Measurements from ENCODE around the gene C21orf91.

C21orf91 gene

DNA sequence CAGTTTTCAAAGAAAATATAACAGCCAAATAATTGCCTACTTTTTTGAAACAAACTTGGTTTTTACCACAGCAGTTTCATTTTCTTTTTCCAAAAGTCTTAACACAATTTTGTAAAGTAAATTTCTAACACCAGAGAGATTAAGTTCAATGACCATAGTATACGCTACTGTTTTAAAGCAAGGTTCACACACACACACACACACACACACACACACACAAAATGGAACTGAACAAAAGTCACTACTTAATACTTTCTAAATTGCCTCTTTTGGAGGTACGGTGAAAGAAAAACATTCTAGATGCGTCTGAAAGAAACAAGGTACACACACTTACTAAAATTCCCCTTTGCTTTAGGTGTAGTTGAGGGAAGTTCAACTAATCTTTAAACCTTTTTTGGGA lies 30.1 kb downstream of the C21orf91 start:
- CTCF ChIA-PET, result interaction anchor here (0.8 kb wide), 1 partner anchor 10 kb away, joined by 3 read pairs; no protein-coding TSS in a partner anchor
- POLR2A ChIA-PET, result no interaction called here
- no peak for TF ChIP-seq CTCF (IDR thresholded peaks at IDR 0.05; ENCODE audit: control extremely low read depth, extremely low read depth, low read depth, missing control alignments)
- no peak for DNase-seq (ENCODE audit: extremely low spot score)

DNA sequence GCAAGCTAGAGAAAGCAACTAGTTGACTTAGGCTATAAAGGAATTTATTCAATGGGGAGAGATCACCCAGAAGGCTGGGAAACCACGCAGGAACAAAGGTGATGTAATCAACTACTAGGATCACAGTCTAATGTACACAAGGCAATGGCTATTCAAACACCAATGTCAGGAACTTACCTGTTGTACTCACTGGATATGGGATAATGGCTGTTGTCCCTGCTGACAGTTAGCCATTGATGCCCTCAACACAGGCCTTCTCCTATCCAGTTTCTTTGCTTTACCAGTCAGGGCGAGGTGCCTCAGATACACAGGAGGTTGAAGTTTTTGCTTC lies 32.3 kb downstream of the C21orf91 start:
- no peak for DNase-seq (ENCODE audit: extremely low spot score)
- ChIA-PET POLR2A (no interaction called here), CTCF (interaction anchor here (1.4 kb wide), 1 partner anchor 24 kb away, joined by 3 read pairs; no protein-coding TSS in a partner anchor)
- TF ChIP-seq CTCF (IDR thresholded peaks at IDR 0.05; ENCODE audit: control extremely low read depth, extremely low read depth, low read depth, missing control alignments), result no peak

- no peak for TF ChIP-seq CTCF (IDR thresholded peaks at IDR 0.05; ENCODE audit: control extremely low read depth, extremely low read depth, low read depth, missing control alignments)
- POLR2A ChIA-PET, result no interaction called here
- CTCF ChIA-PET, result no interaction called here
- no peak for DNase-seq (ENCODE audit: extremely low spot score)
Measured at GRCh38 chr21:17786071-17786850, 32.9 kb downstream of the C21orf91 start.

DNA sequence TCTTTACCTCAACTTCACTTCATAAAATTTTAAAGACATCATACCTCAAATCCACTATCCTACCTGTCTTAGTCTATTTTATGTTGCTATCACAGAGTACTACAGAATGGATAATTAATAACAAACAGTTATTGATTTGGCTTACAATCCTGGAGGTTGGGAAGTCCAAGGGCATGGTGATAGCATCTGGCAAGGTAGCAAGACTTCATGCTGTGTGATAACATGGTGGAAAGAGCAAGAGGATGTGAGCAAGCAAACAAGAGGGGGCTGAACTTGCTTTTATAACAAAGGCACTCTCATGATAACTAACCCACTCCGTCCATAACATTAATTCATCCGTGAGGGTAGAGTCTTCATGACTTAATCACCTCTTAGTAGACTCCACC lies 33.8 kb downstream of the C21orf91 start:
- no peak for TF ChIP-seq CTCF (IDR thresholded peaks at IDR 0.05; ENCODE audit: control extremely low read depth, extremely low read depth, low read depth, missing control alignments)
- no peak for DNase-seq (ENCODE audit: extremely low spot score)
- POLR2A ChIA-PET, result no interaction called here
- CTCF ChIA-PET, result no interaction called here

DNA sequence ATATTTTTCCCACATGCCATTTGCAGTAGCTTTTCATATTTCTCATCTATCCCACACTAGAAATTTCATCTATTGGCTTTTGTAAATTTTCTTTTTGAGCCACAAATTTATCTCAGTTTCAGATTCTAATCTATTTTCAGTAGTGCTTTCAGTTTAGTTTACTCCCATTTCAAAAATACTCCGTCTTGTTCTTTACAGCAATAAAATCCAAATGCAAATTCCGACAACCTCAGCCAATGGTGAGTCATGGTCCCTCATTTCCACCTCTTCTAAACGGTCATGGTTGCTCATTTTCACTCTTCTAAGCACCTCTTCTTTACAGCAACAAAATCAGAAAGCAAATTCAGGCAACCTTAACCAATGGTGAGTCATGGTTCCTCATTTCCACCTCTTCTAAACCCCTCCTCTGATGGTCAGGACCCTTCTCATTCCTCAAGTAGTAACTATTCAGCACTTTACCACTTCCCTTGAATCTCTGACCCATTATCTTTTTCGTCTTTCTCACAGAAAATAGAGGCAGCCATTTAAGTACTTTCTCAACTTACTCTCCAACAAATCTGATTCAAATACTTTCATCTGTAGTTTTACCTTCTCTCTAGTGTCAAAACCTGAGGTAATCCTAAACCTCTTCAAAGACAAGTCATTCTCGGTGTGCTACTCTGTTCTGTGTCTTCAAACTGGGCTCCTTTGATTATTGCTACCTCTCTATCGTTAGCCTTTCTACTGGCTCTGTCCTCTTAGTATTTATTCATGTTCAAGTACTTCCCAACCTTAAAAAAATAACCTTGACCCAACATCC lies 34.4 kb downstream of the C21orf91 start:
- peak; percentile 37 for DNase-seq (ENCODE audit: extremely low spot score)
- POLR2A ChIA-PET, result no interaction called here
- CTCF ChIA-PET, result interaction anchor here (1.0 to 1.7 kb wide), 4 partner anchors 9 to 96 kb away, joined by 3 to 5 read pairs (median 4); no protein-coding TSS in a partner anchor
- TF ChIP-seq CTCF (IDR thresholded peaks at IDR 0.05; ENCODE audit: control extremely low read depth, extremely low read depth, low read depth, missing control alignments), result no peak

- peak; percentile 26 for DNase-seq (ENCODE audit: extremely low spot score)
- CTCF ChIA-PET, result interaction anchor here (1.0 to 1.7 kb wide), 5 partner anchors 9 to 95 kb away, joined by 3 to 5 read pairs (median 3); no protein-coding TSS in a partner anchor
- POLR2A ChIA-PET, result no interaction called here
- no peak for TF ChIP-seq CTCF (IDR thresholded peaks at IDR 0.05; ENCODE audit: control extremely low read depth, extremely low read depth, low read depth, missing control alignments)
Measured at GRCh38 chr21:17784180-17784598, 35.0 kb downstream of the C21orf91 start.
